Measurements from ENCODE around the gene ZNF785.

ZNF785 gene

GRCh38 chr16:30557957-30558788 is 27.3 kb downstream of the ZNF785 start, which contains the start of gene ZNF764:
Gene ZNF764 (minus strand): TSS chr16:30558374. CDS start chr16:30558182, 192 bp downstream.
- Histone ChIP-seq H3K27ac (ENCODE audit: low read length) (peak within 1 kb of the TSS; percentile 92), H3K4me2 (ENCODE audit: insufficient read depth, low read length) (peak within 1 kb of the TSS; percentile 97), H4K20me1 (ENCODE audit: insufficient read depth, low read length) (peaks cover 10% of the 10 kb centered on the region; the same call in 1 of the 2 replicates), H3K79me2 (ENCODE audit: insufficient read depth, low read length) (peaks cover 48% of the 10 kb centered on the region), H2AFZ (ENCODE audit: low read depth, low read length) (peak within 1 kb of the TSS; percentile 90), H3K4me3 (ENCODE audit: low read depth in 1 of 2, low read length in 2 of 2) (peak within 1 kb of the TSS; percentile 69 to 77), H3K9me3 (ENCODE audit: insufficient read depth, low read length, severe bottlenecking) (no peaks in the 10 kb centered on the region), H3K4me1 (ENCODE audit: insufficient read depth, low read length) (peaks cover 35% of the 10 kb centered on the region), H3K36me3 (ENCODE audit: insufficient read depth, low read length) (peaks cover 33% of the 10 kb centered on the region), H3K9ac (ENCODE audit: low read depth, low read length) (peak within 1 kb of the TSS; percentile 97), H3K27me3 (ENCODE audit: insufficient read depth, low read length, poor library complexity) (no peaks in the 10 kb centered on the region)
- peak; percentile 95 for ATAC-seq (ENCODE audit: insufficient read depth, low read depth)
- TF ChIP-seq CTCF (IDR thresholded peaks at IDR 0.05; ENCODE audit: borderline replicate concordance, extremely low read depth, low read length, poor library complexity, severe bottlenecking) (no peak), EZH2 (IDR thresholded peaks at IDR 0.05; ENCODE audit: borderline replicate concordance, low read depth, low read length, severe bottlenecking) (no peak)
- peak; percentile 99 for DNase-seq

- Histone ChIP-seq H4K20me1 (ENCODE audit: insufficient read depth, low read length) (peaks cover 10% of the 10 kb centered on the region; the same call in 1 of the 2 replicates), H3K27ac (ENCODE audit: low read length) (peak overlapping the region; percentile 92), H3K4me2 (ENCODE audit: insufficient read depth, low read length) (peak overlapping the region; percentile 97), H3K27me3 (ENCODE audit: insufficient read depth, low read length, poor library complexity) (no peaks in the 10 kb centered on the region), H2AFZ (ENCODE audit: low read depth, low read length) (peak overlapping the region; percentile 90), H3K4me1 (ENCODE audit: insufficient read depth, low read length) (peaks cover 40% of the 10 kb centered on the region), H3K36me3 (ENCODE audit: insufficient read depth, low read length) (peaks cover 38% of the 10 kb centered on the region), H3K4me3 (ENCODE audit: low read depth in 1 of 2, low read length in 2 of 2) (peak overlapping the region; percentile 69 to 77), H3K79me2 (ENCODE audit: insufficient read depth, low read length) (peaks cover 51% of the 10 kb centered on the region), H3K9me3 (ENCODE audit: insufficient read depth, low read length, severe bottlenecking) (no peaks in the 10 kb centered on the region), H3K9ac (ENCODE audit: low read depth, low read length) (peak overlapping the region; percentile 97)
- DNase-seq (no peak), ATAC-seq (ENCODE audit: insufficient read depth, low read depth) (no peak)
- no peak for TF ChIP-seq CTCF (IDR thresholded peaks at IDR 0.05; ENCODE audit: borderline replicate concordance, extremely low read depth, low read length, poor library complexity, severe bottlenecking)
- no peak for TF ChIP-seq EZH2 (IDR thresholded peaks at IDR 0.05; ENCODE audit: borderline replicate concordance, low read depth, low read length, severe bottlenecking)
Observed at GRCh38 chr16:30557707-30557956, 27.9 kb downstream of the ZNF785 start.

- DNase-seq (no peak), ATAC-seq (ENCODE audit: insufficient read depth, low read depth) (no peak)
- H3K9ac ChIP-seq (ENCODE audit: low read depth, low read length) = no peak overlapping the region
Observed at GRCh38 chr16:30556125-30556473, 29.4 kb downstream of the ZNF785 start.

More at GRCh38 chr16:30556125-30556473, 29.4 kb downstream of the ZNF785 start:
- Histone ChIP-seq H4K20me1 (ENCODE audit: insufficient read depth, low read length) (peaks cover 10% of the 10 kb centered on the region; the same call in 1 of the 2 replicates), H3K36me3 (ENCODE audit: insufficient read depth, low read length) (peaks cover 40% of the 10 kb centered on the region), H3K4me1 (ENCODE audit: insufficient read depth, low read length) (peaks cover 52% of the 10 kb centered on the region), H3K4me2 (ENCODE audit: insufficient read depth, low read length) (0 out of 2 replicates have a peak overlapping the region, but pooled peaks have one; percentile 97), H3K27ac (ENCODE audit: low read length) (no peak overlapping the region), H2AFZ (ENCODE audit: low read depth, low read length) (no peak overlapping the region), H3K9me3 (ENCODE audit: insufficient read depth, low read length, severe bottlenecking) (no peaks in the 10 kb centered on the region), H3K79me2 (ENCODE audit: insufficient read depth, low read length) (peaks cover 52% of the 10 kb centered on the region), H3K4me3 (ENCODE audit: low read depth in 1 of 2, low read length in 2 of 2) (no peak overlapping the region; a peak in 1 of 4 replicates), H3K27me3 (ENCODE audit: insufficient read depth, low read length, poor library complexity) (no peaks in the 10 kb centered on the region)
- TF ChIP-seq EZH2 (IDR thresholded peaks at IDR 0.05; ENCODE audit: borderline replicate concordance, low read depth, low read length, severe bottlenecking) (no peak), CTCF (IDR thresholded peaks at IDR 0.05; ENCODE audit: borderline replicate concordance, extremely low read depth, low read length, poor library complexity, severe bottlenecking) (no peak)
